ENCODE measurements around the gene ROBO1.

ROBO1 gene

DNA sequence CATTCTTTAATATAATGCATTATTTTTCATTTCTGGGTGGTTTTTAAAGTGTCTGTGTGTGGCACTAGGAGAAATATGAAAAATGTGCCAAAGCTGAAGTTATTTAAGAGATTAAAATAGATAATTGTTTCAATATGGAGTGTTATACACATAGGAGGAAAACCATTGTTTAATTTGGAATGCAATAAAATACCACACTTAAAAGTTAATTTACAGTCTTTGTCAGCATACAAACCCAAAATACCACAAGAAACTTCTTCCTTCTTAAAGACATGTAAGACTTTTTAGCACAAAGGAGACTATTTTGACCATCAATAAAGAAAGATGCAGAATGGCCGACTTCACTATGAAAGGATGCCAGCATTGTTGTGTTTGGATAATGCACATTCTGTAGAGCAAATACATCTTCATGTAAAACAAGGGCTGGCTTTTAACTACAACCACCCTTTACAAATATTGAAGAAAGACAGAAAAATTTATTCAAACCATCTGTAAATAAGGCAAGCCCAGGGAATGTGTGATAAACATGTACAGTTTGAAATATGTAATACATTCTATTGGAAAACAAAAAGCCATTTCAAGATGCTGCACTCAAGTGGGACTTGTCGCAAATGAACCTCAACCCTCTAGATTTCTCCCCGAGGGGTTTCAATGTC lies 1146.6 kb downstream of the ROBO1 start:
- no peak for ATAC-seq
- DNase-seq, result no peak

DNA sequence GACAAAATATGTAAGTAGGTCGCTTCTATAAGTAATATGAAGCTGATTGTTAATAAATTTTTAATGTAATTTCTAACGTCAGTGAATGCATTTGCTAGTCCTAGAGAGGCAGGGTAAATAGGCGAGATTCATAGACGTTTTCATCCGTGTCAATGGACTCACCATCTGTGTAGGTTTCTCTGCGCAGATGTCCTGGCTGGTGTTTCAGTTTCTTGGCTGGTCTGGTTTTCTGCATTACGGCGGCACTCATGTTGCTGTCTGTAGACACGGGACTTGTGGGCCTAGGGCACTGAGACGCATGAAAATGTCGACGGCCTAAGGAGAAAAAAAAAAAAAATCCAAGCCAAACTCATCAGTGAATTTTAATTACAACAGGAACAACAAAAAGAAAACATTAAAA lies 1153.3 kb downstream of the ROBO1 start:
- DNase-seq (no peak), ATAC-seq (no peak)

DNA sequence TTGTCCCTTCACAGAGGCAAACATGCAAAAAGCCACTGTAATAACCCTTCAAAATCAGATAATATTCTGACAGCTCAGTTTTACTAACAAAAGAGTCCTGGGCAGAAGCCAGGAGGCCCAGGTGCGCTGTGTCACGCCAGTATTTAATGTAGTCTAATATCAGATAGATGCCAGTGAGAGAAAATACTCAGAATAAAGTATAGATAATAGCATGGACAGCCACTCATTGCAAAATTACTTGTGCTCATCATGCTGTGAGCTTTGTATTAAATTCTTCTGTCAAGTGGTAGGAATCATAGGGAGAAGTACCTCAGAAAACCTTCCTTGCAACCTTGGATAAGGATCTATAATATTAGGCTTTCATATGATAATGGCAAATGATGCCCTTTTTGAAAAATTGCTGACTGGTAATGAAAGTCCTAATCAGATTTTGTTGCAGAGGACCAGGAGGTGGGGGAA lies 1154.3 kb downstream of the ROBO1 start:
- DNase-seq (no peak), ATAC-seq (no peak)

DNA sequence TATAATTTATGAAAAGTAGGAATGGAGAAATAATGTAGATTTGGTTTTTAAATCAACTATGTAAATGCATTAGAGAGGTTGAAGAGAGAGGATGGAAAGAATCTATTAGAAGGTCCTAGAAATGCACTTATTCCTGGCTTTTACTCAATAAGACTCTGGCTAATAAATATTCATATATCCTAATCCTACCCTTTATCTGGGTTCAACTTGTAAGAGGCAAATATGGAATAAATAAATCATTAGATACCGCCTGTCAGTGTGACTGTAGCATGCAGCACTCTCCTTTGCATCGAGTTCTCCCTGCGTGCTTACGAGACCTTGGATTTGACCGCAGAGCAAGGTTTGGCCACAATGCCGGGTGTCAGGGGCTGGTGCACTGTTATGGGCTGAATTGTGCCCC lies 1156.5 kb downstream of the ROBO1 start:
- ATAC-seq (no peak), DNase-seq (no peak)

DNA sequence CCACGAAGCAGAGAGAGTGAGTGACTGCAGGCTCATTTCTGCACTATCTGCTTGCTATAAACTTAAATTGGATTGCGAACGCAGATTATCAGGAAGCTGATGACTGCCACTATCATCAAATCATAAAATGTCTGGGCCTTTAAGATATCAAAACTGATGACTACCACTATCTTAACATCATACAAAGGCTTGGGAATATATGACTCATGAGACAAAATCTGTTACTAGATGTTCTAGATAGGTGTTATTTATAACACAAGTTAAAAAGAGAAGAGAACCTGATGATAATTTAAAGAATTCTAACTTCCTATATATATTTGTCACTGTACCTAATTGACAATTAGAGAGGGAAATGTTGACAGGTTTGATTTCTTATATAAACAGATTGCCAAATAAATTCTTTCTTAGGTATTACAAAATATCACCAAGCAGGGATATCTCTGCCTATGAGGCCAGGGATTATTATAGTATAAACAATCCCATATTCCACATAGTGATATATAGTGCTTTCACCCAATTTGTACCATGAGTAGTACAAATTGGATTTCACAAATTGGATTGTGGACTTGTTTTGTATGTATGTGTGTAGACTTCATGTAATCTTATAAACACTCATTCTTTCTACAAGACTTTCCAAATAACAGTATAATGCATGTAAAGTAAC lies 1157.2 kb downstream of the ROBO1 start:
- DNase-seq (no peak), ATAC-seq (no peak)

DNA sequence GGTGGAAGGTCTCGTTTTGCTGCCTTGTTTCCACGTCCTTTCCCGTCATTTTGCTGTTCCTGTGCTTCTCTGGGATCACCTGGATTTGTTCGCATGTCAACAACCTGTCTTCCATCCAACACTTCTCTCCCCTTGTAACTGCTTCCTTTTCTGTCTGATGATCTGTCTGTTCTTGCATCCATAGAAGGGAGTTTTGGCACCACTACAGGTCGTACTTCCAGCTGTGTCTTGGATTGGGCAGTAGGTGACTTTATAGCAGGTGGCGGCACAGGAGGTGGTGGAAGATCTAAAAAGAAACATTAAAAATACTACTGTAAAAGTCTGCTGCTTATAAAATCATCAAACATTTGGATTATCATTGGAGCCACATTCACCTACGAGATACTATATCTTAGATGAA lies 1161.0 kb downstream of the ROBO1 start:
- DNase-seq (no peak), ATAC-seq (no peak)

DNA sequence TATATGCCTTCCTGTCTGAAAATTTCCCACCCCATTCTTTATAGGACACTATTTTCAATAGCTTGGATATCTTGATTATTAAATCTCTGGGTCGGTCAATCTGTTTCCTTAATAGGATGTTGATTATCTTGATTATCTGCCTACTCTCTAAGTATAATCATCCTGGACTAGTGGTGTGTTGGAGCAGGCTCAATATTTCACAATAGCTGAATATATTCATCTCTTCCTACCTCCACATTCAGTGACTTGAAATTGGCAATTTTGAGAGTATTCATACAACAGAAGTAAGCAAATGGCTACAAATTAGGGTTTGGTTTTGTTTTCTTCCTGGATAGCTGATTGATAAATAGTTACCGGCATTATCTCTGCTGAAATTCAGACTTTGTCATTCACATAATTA lies 1162.6 kb downstream of the ROBO1 start:
- DNase-seq (no peak), ATAC-seq (no peak)

DNA sequence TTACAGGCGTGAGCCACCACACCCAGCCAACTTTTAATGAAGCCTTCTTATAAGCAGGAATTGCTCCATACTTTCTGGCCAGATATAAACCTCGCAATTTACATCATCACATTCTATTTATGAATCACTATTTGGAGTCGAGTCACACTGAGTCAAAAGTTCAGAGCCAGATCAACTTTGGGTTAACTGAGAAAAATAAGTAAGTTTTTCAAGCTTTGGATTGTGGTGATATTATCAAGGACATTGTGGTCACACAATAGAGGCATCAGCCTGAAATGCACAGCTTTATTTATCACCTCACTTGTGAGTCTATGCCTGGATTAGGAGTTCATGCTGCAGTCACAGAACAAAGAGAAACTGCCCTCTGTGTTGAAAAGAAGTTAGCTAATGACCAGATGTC lies 1163.5 kb downstream of the ROBO1 start:
- no peak for ATAC-seq
- DNase-seq, result no peak

DNA sequence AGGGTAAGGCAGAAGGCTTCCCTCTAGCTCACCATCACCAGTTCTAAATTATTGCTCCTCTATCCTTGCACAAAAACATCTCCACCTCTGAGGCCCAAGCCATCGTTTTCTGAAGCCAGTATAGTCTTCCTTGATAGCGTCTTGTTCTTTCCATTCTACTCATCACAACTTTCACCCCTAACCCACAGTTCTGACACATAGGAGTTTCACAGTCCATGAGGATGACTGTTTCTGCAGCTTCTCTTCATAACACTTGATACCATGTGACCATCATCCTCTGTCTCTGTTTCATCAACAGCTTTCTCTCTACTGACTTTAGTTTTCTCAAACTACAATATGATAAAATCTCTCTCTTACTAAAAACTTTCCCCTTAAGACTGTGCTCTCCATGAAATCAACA lies 1166.5 kb downstream of the ROBO1 start:
- ATAC-seq (no peak), DNase-seq (no peak)

DNA sequence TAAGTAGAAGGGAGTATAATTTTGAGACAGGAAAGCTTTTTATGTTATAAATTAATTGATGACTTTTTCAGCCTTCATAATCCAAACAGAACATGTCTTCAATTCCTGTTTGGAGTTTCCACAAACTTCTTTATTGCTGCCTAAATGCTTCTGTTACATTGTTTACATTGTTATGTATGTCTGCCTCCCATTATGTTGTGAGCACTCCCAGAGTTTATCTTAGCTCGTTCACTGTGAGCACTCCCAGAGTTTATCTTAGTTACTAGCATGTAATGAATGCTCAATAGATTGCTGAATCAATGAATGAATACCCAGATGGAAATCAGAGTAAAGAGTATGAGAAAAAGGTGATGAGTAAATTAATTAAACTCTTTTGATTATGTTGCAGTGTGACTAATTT lies 1178.0 kb downstream of the ROBO1 start:
- no peak for ATAC-seq
- DNase-seq, result no peak

DNA sequence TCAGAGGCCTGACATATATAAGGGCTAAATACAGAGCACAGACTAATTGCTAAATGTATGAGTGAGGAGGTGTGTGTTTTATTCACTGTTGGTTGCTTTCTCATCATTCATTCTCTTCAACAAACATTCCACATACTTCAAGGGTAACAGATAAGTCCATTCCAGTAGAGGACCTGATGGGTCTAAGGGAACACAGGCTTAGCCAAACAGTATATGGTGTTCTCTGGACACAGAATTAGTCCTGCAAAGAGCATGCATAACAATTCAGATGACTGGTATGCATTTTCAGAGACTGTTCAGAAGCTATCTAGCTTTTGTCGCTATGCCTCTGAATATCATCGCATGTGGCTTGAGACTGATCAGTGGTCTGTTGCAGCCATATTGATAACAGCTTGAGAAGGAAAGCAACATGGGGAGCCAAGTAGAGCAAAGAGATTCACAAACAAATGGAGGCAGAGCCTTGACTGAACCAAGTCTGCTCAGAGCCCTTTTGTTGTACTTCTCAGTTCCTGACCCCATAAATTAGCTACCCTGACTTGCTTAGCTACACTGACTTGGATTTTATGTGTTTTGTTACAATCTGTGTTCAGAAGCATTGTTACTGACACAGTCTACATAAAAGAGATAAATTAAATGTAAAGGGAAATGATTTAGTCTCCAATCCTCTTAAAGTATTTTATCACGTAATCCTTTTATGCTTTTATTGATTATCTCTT lies 1178.7 kb downstream of the ROBO1 start:
- no peak for ATAC-seq

DNA sequence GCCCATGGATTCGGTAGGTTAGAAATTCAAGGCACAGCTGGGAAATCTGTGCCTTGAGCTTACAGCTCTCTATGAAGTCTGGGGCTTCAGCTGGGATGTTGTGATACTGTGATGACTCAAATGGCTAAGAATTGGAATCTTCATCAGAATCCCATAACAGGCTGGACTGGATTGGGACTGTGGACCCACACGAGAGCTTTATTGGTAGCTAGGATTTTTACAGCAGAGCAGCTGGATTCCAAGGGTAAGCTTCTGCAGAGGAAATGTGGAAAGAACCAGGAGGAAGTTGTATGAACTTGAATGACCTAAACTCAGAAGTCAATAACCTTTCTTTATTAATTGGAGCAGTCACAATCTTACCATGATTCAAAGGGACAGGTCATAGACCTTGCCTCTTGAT lies 1187.1 kb downstream of the ROBO1 start:
- DNase-seq (no peak), ATAC-seq (no peak)

More for the DNA sequence above, 1178.7 kb downstream of the ROBO1 start:
- no peak for DNase-seq

DNA sequence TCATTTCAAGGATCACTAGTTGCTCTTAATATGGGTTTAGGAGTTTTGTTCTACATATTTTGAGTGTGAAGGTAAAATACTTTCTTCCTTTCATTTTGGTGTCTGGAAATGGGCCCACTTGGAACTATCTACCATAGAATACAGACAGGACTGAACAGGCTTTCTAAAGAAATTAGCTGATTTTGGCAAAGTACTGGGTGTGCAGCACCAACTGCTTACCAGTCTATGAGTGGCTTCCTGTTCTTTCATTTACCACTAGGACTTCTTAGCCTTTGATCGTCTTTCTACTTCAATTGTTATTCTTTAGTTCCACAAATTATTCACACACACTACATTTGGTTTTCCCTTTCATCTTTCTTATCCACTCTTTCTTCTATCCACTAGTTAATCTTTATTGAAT lies 1196.3 kb downstream of the ROBO1 start:
- DNase-seq (no peak), ATAC-seq (no peak)

DNA sequence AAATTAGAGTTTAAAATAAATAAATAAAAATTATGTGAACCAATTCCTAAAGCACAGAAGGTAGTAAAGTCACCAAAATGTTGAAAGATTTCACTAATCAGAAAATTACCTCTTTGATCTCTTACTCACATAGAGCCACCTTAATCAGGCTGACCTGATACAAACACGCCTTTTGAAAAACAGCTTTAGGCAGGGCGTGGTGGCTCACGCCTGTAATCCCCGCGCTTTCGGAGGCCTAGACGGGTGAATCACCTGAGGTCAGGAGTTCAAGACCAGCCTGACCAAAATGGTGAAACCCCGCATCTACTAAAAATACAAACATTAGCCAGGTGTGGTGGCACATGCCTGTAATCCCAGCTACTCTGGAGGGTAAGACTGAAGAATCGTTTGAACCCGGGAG lies 1197.3 kb downstream of the ROBO1 start:
- ATAC-seq, result no peak
- DNase-seq, result no peak

DNA sequence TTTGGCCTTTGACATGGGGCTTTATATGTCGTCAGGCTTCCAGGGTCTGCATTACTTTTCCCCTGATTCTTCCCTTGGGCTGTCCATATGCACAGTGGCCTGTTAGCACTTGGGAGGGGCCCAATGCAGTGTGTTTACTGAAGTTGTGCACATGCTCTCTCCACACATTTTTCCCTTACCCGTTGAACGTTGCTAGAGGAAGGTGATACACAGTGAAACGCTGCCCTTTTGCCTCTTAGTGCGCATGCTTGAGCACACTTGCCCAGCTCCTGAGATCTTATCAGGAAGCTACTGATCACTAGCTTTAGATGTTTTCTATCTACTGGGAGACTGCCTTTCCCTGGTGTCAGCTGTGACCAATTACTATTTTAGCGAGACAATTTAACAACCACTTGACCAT lies 1198.0 kb downstream of the ROBO1 start:
- ATAC-seq (no peak), DNase-seq (no peak)

DNA sequence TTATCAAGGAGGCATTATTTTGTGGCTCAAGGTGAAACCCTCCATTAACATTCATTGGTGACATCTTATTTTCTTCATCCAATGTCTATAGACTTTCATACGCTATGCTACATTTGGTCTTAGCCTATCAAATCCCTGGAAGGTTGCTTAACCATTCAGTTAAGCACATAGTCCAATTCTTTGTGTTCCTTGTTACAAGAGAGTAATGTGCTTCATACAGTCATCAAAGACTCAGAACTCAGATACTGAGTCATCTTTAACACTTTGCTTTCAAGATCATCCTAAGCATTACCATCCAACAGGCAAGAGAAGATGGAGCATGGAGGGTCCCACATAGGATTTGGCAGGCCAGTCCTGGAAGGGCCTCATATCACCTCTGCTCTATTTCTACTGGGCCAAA lies 1202.1 kb downstream of the ROBO1 start:
- ATAC-seq (no peak), DNase-seq (no peak)

DNA sequence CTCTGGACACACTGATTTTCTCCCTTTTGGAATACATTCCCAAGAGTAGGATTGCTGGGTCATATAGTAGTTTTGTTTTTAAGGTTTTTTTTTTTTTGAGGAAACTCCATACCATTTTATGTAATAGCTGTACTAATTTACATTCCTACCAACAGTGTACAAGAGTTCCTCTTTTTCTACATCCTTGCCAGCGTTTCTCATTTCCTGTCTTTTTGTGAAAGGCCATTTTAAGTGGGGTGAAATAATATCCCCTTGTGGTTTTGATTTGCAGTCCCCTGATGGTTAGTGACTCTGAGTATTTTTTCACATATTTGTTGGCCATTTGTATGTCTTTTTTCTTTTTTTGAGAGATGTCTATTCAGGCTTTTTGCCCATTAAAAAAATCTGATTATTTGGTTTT lies 1205.5 kb downstream of the ROBO1 start:
- ATAC-seq (no peak), DNase-seq (no peak)

All from stimulated activated naive CD8-positive, alpha-beta T cell treated with anti-CD3 and anti-CD28 coated beads, Interleukin-15, Interleukin-2, amounts not matched to agents 100 U/mL and 50 U/mL, for 24 hours (primary cell).